Stomach (tissue), 4 donors: Measurements from ENCODE around the gene AADAT.
"Not testable (repeated sequence)": the region's sequence is repeated elsewhere in the genome, so short reads cannot be mapped to it uniquely, and the experiment has no call there.

Source experiments
- EP300 ChIP-seq: sonication (generic); formaldehyde crosslinking; IDR thresholded peaks from one replicate; pipeline ENCODE4 v1.6.1; 2017; ENCODE audit warnings: antibody characterized with exemption
- POLR2A ChIP-seq, 4 donors: fragments of 450-650 bp; IDR thresholded peaks; one replicate each; pipeline ENCODE4 v1.6.1; 2016; ENCODE audit warnings: antibody characterized with exemption in 4 of 4, control low read depth in 2 of 4, mild to moderate bottlenecking in 1 of 4, moderate library complexity in 1 of 4
- POLR2AphosphoS5 ChIP-seq, 3 donors: sonication (generic); formaldehyde crosslinking; IDR thresholded peaks; one replicate each; pipeline ENCODE4 v1.6.1; 2016; ENCODE audit warnings: antibody characterized with exemption in 3 of 3
- TF ChIP-seq, protein P1 (sequence below), 7 experiments: fragments of 450-650 bp in 4 of 7; fragments of 200-600 bp in 3 of 7; sonication (generic) in 3 of 7; IDR thresholded peaks; one replicate each; pipeline ENCODE4 v1.5.1; 2016 to 2019; ENCODE audit warnings: antibody characterized with exemption in 7 of 7, control low read depth in 2 of 7, mild to moderate bottlenecking in 1 of 7

DNA sequence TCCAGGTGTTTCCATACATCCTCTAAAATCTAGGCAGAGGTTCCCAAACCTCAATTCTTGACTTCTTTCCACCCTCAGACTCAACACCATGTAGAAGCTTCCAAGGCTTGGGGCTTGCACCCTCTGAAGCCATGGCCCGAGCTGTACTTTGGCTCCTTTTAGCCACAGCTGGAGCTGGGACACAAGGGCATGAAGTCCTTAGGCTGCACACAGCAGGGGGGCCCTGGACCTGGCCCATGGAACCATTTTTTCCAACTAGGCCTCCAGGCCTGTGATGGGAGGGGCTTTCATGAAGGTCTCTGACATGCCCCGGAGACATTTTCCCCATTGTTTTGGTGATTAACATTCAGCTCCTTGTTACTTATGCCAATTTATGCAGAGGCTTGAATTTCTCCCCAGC is 8.4 kb upstream of the AADAT start:
- TF ChIP-seq, protein P1, sequence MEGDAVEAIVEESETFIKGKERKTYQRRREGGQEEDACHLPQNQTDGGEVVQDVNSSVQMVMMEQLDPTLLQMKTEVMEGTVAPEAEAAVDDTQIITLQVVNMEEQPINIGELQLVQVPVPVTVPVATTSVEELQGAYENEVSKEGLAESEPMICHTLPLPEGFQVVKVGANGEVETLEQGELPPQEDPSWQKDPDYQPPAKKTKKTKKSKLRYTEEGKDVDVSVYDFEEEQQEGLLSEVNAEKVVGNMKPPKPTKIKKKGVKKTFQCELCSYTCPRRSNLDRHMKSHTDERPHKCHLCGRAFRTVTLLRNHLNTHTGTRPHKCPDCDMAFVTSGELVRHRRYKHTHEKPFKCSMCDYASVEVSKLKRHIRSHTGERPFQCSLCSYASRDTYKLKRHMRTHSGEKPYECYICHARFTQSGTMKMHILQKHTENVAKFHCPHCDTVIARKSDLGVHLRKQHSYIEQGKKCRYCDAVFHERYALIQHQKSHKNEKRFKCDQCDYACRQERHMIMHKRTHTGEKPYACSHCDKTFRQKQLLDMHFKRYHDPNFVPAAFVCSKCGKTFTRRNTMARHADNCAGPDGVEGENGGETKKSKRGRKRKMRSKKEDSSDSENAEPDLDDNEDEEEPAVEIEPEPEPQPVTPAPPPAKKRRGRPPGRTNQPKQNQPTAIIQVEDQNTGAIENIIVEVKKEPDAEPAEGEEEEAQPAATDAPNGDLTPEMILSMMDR (IDR thresholded peaks at IDR 0.05), result not testable (repeated sequence)
- not testable (repeated sequence) for TF ChIP-seq POLR2A (IDR thresholded peaks at IDR 0.05); POLR2AphosphoS5 (IDR thresholded peaks at IDR 0.05); EP300
